CD14-positive monocyte (primary cell): Measurements from ENCODE around the gene ALAS1. TPM values are rescaled to one million over a fixed set of nuclear protein-coding genes. Genes with fewer than 3 reads are reported as not detected.

Source experiments
- DNase-seq, 3 donors: peaks; one replicate each; pipeline ENCODE4 v3.0.0-alpha.2; 2011 to 2022
- H2AFZ ChIP-seq: 2 replicates; pipeline ENCODE4 v1.6.0; 2012; ENCODE audit warnings: mild to moderate bottlenecking, low read depth, low read length, inconsistent platforms; ENCODE audit not compliant: insufficient read depth, poor library complexity, severe bottlenecking
- H3K27ac ChIP-seq, 2 donors: 1 replicate in 1 of 2; 2 replicates in 1 of 2; pipeline ENCODE4 v1.5.1; 2012 to 2013; ENCODE audit warnings: low read length in 2 of 2, control low read depth in 1 of 2, inconsistent platforms in 1 of 2, low read depth in 1 of 2, mild to moderate bottlenecking in 1 of 2
- H3K27me3 ChIP-seq, 2 donors: one replicate each; pipeline versions ENCODE4 v1.6.0 to v1.6.1; 2011 to 2013; ENCODE audit warnings: low read length in 2 of 2; ENCODE audit not compliant: control insufficient read depth in 2 of 2, insufficient read depth in 2 of 2
- H3K36me3 ChIP-seq, 2 donors: replicated peaks in 1 of 2; 1 replicate in 1 of 2; 2 replicates in 1 of 2; pipeline versions ENCODE4 v1.5.1 to v1.6.1; 2012 to 2013; ENCODE audit warnings: low read length in 2 of 2, control low read depth in 1 of 2, inconsistent platforms in 1 of 2, mild to moderate bottlenecking in 1 of 2; ENCODE audit not compliant: insufficient read depth in 2 of 2, control insufficient read depth in 1 of 2
- H3K4me1 ChIP-seq, 2 donors: 1 replicate in 1 of 2; 2 replicates in 1 of 2; pipeline versions ENCODE4 v1.5.1 to v1.6.1; 2012 to 2013; ENCODE audit warnings: low read length in 2 of 2, control low read depth in 1 of 2, inconsistent platforms in 1 of 2, mild to moderate bottlenecking in 1 of 2, moderate library complexity in 1 of 2; ENCODE audit not compliant: insufficient read depth in 2 of 2, control insufficient read depth in 1 of 2
- H3K4me2 ChIP-seq: replicated peaks from 2 replicates; pipeline ENCODE3; 2012; ENCODE audit warnings: low read length, moderate library complexity, mild to moderate bottlenecking; ENCODE audit not compliant: poor library complexity, severe bottlenecking; ENCODE audit errors: extremely low read depth
- H3K4me3 ChIP-seq, 3 experiments: fragments of 200-600 bp in 1 of 3; sonication (generic) in 1 of 3; replicated peaks in 1 of 3; 1 replicate in 2 of 3; 2 replicates in 1 of 3; pipeline ENCODE4 v1.5.1; 2011 to 2013; ENCODE audit warnings: low read length in 3 of 3, mild to moderate bottlenecking in 3 of 3, control low read depth in 2 of 3, low read depth in 2 of 3, inconsistent platforms in 1 of 3, moderate library complexity in 1 of 3
- H3K79me2 ChIP-seq: 2 replicates; pipeline ENCODE4 v1.6.0; 2012; ENCODE audit warnings: mild to moderate bottlenecking, control low read depth, inconsistent platforms, low read length, moderate library complexity; ENCODE audit not compliant: insufficient read depth
- H3K9ac ChIP-seq: 2 replicates; pipeline ENCODE4 v1.6.0; 2017; ENCODE audit warnings: low read length, mild to moderate bottlenecking; ENCODE audit not compliant: insufficient read depth, poor library complexity, severe bottlenecking
- H3K9me3 ChIP-seq, 2 donors: replicated peaks in 1 of 2; 1 replicate in 1 of 2; 2 replicates in 1 of 2; pipeline versions ENCODE4 v1.5.1 to v1.6.1; 2012 to 2013; ENCODE audit warnings: low read length in 2 of 2, control low read depth in 1 of 2; ENCODE audit not compliant: control insufficient read depth in 1 of 2, insufficient read depth in 1 of 2
- H4K20me1 ChIP-seq: 2 replicates; pipeline ENCODE4 v1.6.0; 2012; ENCODE audit warnings: mild to moderate bottlenecking, low read length, control low read depth, moderate library complexity; ENCODE audit not compliant: insufficient read depth
- H3K27ac Mint-ChIP-seq, 7 donors: one replicate each; pipeline ENCODE4 v1.8.0; 2020; ENCODE audit warnings: mild to moderate bottlenecking in 7 of 7, mixed read lengths in 7 of 7, moderate library complexity in 6 of 7, inconsistent platforms in 2 of 7
- H3K27me3 Mint-ChIP-seq, 3 donors: one replicate each; pipeline ENCODE4 v1.8.0; 2021 to 2022; ENCODE audit warnings: low read depth in 3 of 3, mild to moderate bottlenecking in 3 of 3, mixed read lengths in 3 of 3, moderate library complexity in 3 of 3, inconsistent platforms in 1 of 3
- H3K36me3 Mint-ChIP-seq, 2 donors: one replicate each; pipeline ENCODE4 v1.8.0; 2020; ENCODE audit warnings: mixed read lengths in 2 of 2, inconsistent platforms in 1 of 2, mild to moderate bottlenecking in 1 of 2
- H3K4me1 Mint-ChIP-seq: one replicate; pipeline ENCODE4 v1.8.0; 2020; ENCODE audit warnings: mild to moderate bottlenecking, mixed read lengths
- H3K4me3 Mint-ChIP-seq, 2 donors: one replicate each; pipeline ENCODE4 v1.8.0; 2020; ENCODE audit warnings: mild to moderate bottlenecking in 2 of 2, mixed read lengths in 2 of 2, moderate library complexity in 1 of 2
- H3K9me3 Mint-ChIP-seq, 7 donors: one replicate each; pipeline ENCODE4 v1.8.0; 2020 to 2022; ENCODE audit warnings: mixed read lengths in 7 of 7, mild to moderate bottlenecking in 6 of 7, moderate library complexity in 6 of 7, inconsistent platforms in 2 of 7
- CTCF ChIP-seq: fragments of 200-600 bp; IDR thresholded peaks from one replicate; pipeline ENCODE4 v1.8.0; 2022; ENCODE audit warnings: antibody characterized with exemption, mild to moderate bottlenecking
- WGBS: methylation state at CpG from one replicate; pipeline ENCODE4 v1.1.5; 2013; ENCODE audit warnings: missing lambda C conversion rate; ENCODE audit not compliant: insufficient coverage; 5-methylcytosine and 5-hydroxymethylcytosine counted together
- intact Hi-C, 2 donors: fragments of 100-400 bp; cut with micrococcal nuclease; formaldehyde crosslinking; loops; one replicate each; pipeline versions ENCODE4 v1.15.0 to v1.15.1; 2023
- polyA plus RNA-seq, 3 donors: library from polyadenylated mRNA; depleted of rRNA in 1 of 3; unstranded in 2 of 3; stranded (reverse) in 1 of 3; fragments of 300-500 nt in 2 of 3; fragments of >200 nt in 1 of 3; fragmentation: Illumina TruSeq in 2 of 3; gene quantifications; 1 replicate in 2 of 3; 2 replicates in 1 of 3; pipeline ENCODE4 v1.2.3, GENCODE V29; 2012 to 2021

ALAS1 gene
- polyA plus RNA-seq, 3 donors, result 20.9 to 84.7 (median 38.7) TPM

DNA sequence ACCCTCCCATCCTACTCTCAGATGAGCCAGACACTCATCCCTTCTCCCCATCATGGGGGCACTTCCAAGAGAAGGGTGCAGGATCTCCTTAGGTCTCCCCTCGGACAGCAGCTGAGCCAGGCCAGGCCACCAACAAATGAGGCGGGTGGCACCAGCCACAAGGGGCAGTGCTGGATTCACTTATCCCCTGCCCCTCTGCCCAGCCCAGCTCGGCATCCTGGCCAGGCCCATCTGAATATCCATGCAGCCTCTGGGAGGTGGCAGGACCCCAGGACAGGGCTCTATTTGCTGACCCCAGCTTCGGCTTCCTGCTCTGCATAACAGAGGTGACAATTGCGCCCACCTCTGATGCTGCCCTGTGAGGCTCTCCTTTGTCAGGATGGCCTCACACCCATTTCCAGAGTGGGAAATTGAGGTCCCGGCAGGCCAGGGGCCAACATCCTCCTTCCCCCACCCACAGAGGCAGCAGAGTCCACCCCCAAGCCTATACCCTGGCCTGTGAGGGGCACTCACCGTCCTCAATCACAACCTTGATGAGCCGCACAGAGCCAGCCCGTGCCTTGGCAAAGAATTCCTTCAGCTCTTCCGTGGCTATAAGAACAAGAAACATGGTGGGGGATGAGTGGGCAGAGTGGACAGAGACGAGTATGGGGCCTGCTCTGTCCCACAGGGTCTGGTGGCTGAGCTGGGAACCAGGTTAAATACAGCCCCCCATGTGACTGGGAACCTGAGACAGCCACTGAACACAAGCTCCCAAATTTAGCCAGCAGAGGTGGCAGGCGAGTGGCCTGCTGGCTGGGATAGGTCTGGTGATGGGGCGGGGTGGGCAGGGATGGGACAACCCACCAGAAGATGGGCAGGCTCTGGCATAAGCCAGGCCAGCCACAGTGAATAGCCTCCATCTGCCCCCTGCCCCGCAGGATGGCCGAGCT lies 36.8 kb downstream of the ALAS1 start:
- Histone ChIP-seq H3K4me2 (no peak overlapping the region), H3K36me3 (peaks cover 50 to 61% of the 10 kb centered on the region in 2 donors), H3K9ac (no peak overlapping the region), H3K4me1 (peaks cover 39 to 74% of the 10 kb centered on the region in 2 donors), H3K79me2 (peaks cover 87% of the 10 kb centered on the region), H3K27ac (peak overlapping the region in 1 of 2 donors; percentile 55), H3K9me3 (no peaks in the 10 kb centered on the region), H2AFZ (no peak overlapping the region), H4K20me1 (peaks cover 87% of the 10 kb centered on the region), H3K27me3 (no peaks in the 10 kb centered on the region), H3K4me3 (no peak overlapping the region)
- TF ChIP-seq CTCF, result no peak
- 90% methylated on average over 12 of the region's 15 CpGs for WGBS
- H3K27ac Mint-ChIP-seq, result peak overlapping the region in 3 of 7 donors; percentile 44 to 87 (median 51)
- peaks cover 0 to 1% (median 0%) of the 10 kb centered on the region in 7 donors for H3K9me3 Mint-ChIP-seq
- H3K4me1 Mint-ChIP-seq, result peaks cover 51% of the 10 kb centered on the region
- DNase-seq, result peak in 1 of 3 donors; percentile 1
- H3K4me3 Mint-ChIP-seq, result no peak overlapping the region
- peaks cover 46 to 64% of the 10 kb centered on the region in 2 donors for H3K36me3 Mint-ChIP-seq
- H3K27me3 Mint-ChIP-seq, result no peaks in the 10 kb centered on the region
- intact Hi-C loops, result no loop called here

DNA sequence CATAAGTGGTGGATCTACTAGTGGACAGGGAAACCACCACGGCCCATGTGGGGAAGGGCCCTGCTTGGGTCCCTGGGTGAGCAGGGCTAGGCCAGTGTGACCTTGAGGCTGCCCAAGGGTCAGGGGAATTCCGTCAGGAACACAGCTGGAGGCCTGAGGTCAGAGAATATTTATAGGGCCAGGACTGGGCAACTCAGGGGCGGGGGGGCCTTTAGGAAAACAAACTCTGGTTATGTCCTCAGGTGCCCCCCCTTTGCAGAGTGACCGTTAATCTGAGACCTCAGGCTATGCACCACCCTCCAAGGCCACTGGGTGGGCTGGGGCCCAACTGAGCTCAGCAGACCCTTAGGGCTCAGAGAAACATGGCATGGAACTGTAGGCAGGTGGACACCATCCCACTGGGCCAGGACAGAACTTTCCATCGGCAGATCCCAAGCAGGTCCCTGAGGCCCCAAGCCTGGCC lies 38.5 kb downstream of the ALAS1 start:
- H3K9me3 ChIP-seq, result no peaks in the 10 kb centered on the region
- H3K36me3 ChIP-seq, result peaks cover 34 to 44% of the 10 kb centered on the region in 2 donors
- H3K36me3 Mint-ChIP-seq, result peaks cover 38 to 47% of the 10 kb centered on the region in 2 donors
- peak overlapping the region; percentile 97 for H3K4me2 ChIP-seq
- H3K4me1 Mint-ChIP-seq, result peaks cover 63% of the 10 kb centered on the region
- DNase-seq, result no peak
- H3K27ac ChIP-seq, result peak overlapping the region in 1 of 2 donors; percentile 91
- H3K27me3 ChIP-seq, result no peaks in the 10 kb centered on the region
- H3K27me3 Mint-ChIP-seq, result no peaks in the 10 kb centered on the region
- H3K4me3 Mint-ChIP-seq, result peak overlapping the region; percentile 11 to 31
- no peak for TF ChIP-seq CTCF
- peaks cover 51 to 87% of the 10 kb centered on the region in 2 donors for H3K4me1 ChIP-seq
- intact Hi-C loops, result no loop called here
- no peak overlapping the region for H3K9ac ChIP-seq
- H3K9me3 Mint-ChIP-seq, result peaks cover 0 to 1% (median 0%) of the 10 kb centered on the region in 7 donors
- peak overlapping the region in 6 of 7 donors; percentile 55 to 95 (median 92) for H3K27ac Mint-ChIP-seq
- H3K4me3 ChIP-seq, result peak overlapping the region in 1 of 3 experiments; percentile 100
- H2AFZ ChIP-seq, result no peak overlapping the region
- H4K20me1 ChIP-seq, result peaks cover 70% of the 10 kb centered on the region
- 97% methylated on average over 5 of the region's 5 CpGs for WGBS
- H3K79me2 ChIP-seq, result peaks cover 92% of the 10 kb centered on the region
